GM21528 (cell line): ENCODE data around the gene RNF113B.

Experiments
- ATAC-seq: cut with Tn5 transposase; IDR thresholded peaks from one replicate; pipeline ENCODE4 v1.9.1; 2021; ENCODE audit warnings: mild to moderate bottlenecking, moderate library complexity; ENCODE audit not compliant: unreplicated experiment, low FRiP score

RNF113B gene

DNA sequence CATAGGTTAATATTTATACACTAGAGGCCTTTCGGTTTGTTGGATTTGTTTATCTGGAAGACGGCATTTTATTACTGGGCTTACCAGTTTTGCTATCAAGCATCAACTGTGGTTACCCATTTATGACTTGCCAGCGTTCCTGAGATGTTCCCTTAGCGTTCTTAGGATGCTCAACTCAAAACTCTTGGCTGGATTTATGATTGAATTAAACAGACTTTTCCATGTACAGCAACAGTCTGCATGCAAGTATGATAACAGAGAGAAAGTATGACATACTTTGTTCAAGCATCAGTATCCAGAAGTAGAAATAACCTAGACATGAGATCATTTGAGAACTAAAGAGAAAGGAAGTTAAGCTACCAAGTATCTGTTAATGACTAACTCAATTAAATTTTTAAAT lies 29.9 kb upstream of the RNF113B start:
- ATAC-seq: no peak

DNA sequence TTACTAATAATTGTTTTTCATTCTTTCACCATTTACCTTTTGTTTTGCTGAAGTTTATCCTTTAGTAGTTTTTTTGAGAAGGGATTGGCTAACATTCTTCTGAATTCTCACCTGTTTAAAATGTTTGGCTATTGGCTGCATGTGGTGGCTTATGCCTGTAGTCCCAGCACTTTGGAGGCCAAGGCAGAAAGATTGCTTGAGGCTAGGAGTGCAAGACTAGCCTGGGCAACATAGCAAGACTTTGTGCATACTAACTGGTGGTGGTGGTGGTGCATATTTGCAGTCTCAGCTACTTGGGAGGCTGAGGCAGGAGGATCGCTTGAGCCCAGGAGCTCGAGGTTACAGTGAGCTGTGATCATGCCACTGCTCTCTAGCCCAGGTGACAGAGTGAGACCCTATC lies 27.5 kb upstream of the RNF113B start:
- ATAC-seq: no peak

DNA sequence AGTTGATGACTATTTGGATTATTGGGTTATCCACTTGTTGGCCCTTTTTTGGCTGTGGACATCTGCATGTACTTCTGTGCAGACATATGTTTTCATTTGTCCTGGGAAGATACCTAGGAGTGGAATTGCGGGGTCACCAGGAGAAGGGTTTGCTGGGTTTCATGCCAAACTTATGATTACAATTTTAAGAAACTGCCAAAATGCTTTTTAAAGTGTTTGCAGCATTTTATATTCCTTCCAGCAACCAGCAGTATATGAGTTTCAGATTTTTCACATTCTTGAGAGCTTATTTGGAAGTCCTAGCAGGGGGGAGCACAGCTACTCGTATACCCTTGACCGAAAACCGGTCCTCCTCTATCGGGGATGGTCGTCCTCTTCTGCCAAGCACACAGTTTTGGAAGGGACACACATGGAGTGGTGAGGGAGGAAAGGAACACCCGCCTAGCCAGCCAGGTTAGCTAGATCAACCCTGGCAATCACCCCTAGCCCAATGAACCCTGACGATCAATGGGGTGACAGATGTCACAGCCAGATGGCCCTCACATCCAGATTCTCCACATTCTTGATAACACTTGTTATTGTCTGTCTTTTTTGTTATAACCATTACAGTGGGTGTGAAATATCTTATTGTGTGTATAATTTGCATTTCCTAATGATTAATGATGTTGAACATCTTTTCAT lies 26.7 kb upstream of the RNF113B start:
- no peak for ATAC-seq

DNA sequence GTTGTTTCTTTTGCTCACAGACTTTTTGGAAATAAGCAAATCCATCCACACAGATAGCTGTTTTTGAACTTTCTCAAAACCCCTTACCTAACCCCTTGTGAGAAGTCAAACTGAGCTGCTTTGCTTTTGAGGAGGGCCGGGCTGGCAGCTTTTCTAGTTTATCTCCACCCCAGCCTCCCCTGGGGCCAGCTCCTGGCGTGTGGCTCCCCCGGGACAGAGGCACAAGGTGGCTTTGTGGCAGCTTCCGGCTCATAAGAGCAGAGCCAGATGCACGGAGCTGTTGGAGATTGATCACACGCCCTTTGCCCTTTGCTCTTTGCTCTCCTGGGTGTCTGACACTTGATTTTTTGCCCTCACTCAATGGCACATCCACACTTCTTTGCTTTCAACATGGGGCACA lies 24.9 kb upstream of the RNF113B start:
- ATAC-seq: no peak

DNA sequence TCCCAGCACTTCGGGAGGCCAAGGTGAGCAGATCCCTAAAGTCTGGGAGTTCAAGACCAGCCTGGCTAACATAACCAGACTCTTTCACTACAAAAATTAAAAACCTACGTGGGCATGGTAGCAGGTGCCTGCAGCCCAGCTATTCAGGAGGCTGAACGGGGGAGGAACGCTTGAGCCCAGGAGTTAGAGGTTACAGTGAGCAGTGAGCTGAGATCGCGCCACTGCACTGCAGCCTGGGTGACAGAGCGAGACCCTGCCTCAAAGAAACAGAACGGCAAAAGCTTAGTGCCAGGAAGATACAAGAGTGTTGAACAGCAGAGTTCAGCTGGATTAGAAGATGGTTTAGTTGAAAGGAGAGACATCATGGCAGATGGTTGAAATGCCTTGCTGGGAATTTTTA lies 24.1 kb upstream of the RNF113B start:
- no peak for ATAC-seq

DNA sequence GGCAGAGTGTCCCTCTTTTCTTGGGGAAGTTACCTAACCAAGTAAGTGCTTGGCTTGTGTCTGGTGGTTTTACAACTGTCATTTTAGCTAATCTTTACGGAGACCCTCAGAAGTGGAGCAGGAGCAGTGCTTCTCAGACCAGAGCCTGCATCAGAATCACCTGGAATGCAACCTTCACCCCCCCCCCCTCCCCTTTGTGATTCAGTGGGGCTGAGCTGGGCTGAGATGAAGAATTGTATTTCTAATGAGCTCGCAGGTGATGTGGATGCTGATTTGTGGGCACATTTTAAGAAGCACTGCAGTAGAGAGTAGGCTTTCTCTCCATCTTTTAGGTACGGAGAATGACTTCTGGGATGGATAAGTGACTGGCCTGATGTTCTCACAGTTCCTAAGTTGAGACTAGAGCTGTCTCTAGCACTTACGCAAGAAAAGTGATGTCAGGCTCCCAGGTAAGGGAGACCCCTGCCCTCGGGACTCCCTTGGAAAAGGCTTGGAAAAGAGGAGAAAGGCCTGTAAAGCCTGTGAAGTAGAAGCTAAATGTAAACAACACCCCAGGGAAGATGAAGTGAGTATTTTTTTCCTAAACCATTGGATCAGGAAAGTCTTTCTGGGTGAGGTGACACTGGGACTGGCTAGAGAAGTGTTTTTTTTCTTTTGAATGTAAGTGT lies 23.3 kb upstream of the RNF113B start:
- ATAC-seq: no peak

DNA sequence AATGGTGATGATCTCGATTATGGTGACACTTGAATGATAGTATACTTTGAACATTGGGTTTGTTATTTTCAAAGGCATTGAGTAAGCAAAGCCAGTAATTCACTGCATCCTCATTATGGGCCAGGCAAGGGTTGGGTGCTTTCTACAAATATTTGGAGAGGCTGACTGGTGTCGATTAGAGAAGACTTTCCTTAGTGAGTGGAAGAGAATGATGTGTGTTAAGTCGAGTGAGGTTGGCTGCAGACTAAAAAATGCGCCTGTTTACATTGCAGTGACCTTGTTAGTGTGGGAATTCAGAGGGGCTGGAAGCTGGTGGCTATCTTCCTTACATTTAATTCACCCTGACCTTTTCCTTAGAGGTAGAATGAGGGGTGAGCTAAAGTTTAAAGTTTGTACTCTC lies 22.4 kb upstream of the RNF113B start:
- no peak for ATAC-seq

DNA sequence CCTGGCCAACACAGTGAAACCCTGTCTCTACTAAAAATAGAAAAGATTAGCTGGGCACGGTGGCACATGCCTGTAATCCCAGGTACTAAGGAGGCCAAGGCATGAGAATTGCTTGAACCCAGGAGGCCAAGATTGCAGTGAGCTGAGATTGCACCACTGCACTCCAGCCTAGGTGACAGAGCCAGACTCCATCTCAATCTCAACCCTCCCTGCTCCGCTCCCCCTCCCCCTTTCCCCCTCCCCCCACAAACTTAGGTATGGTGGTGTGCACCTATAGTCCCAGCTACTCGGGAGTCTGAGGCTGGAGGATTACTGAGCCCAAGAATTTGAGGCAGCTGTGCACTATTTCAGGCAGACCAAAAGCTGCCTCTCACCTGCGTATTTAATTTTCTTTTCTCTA lies 21.6 kb upstream of the RNF113B start:
- no peak for ATAC-seq

DNA sequence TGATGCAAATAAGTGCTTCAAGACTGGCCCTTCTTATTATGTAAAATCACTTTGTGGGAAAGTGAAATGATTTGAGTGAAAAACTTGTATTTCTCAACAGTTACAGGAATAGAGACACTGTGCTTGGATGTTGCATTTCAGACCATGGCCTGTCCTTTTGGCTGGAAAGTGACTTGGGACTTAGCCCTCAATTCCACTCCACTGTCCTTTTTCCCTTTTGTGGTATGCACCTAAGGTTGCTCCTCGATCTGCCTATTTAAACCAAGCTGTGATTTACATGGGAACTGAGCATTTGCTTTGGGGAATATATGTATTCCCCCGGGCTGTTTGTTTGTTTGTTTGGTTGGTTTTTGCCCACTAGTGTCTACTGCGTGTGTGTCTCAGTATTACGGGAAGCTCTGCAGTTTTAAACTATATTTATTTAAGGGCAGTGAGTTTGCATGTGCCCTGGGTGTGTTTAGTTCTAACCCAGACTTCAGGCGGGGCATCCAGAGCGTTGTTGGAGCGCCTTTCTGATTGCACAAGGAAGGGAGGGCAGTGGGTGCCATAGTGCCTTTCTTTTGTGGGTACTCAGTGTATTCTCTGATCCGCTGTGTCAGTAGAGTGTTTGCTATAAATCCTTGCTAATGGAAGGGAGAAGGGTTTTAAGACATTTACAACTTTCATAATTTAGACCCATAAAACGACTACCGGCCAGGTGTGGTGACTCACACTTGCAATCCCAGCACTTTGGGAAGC lies 18.2 kb upstream of the RNF113B start:
- no peak for ATAC-seq

DNA sequence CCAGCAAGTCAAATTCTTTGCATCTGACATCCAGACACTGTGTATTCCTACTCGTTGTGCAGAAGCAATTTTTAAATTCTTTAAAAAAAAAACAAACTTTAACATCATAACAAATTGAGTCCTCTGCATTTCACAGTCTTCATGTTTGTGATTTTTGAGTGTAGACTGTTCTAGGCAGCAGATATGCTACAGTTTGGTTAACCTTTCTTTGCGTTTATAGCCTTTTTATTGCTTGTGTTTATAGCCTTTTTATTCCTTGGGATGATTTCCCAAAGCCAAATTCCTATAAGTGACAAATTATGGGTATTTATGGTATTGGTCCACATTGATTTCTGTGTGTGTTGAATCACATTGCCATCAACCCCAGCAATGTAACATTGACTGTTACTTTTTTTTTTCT lies 14.9 kb upstream of the RNF113B start:
- no peak for ATAC-seq

DNA sequence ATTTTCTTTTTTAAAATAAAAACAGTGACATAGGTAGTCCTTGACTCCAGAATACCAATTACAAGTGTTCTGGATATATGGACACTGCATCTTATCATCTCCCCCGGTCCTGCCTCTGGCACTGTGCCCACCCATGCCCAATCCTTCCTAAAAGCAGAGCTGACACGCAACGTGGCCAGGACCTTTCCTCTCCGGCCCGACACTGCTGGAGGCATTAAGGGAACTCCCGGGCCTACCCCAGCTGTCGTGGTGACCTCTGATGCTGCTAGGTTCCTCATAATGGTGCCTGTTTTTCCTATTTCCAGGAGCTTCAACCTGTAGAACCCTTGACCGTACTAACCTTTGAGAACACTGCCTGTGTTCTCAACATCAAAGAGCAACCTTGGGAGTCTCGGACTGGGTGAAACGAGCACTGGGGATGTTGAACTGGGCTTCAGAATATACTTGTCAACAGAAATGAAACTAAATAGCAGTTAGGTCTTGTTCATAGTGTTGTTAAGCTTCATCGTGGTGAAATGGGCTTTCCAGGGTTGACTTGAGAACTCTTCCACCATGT lies 13.9 kb upstream of the RNF113B start:
- no peak for ATAC-seq

DNA sequence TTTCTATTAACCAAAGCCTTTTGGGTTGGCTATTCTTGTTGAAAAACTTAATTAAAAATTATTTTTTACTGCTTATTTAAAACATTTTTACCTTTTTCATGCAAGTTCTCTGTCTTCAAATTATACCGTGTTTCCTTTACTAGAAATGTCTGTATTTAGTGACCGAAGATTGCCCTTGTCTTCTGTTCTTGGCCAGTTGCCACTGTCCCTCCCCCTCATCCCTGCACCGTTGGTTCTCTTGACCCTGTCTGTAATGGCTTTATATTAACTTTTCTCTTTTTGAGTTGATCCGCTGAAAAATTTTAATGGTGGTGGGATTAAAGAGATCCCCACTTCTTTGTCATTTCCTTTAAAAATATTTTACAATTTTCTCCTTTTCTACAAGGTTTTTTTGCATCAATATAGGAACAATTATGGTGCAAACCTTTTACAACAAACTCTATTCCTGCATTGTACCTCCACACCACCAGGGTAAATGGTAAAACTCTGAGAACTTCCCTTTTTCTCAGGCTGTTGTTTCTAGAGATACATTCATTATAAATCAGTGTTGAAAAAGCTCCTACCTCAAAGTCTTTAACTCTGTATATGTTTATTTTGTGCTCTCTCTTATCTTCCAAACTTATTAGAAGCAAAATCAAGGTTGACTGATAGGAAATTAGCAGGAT lies 12.9 kb upstream of the RNF113B start:
- ATAC-seq: no peak

DNA sequence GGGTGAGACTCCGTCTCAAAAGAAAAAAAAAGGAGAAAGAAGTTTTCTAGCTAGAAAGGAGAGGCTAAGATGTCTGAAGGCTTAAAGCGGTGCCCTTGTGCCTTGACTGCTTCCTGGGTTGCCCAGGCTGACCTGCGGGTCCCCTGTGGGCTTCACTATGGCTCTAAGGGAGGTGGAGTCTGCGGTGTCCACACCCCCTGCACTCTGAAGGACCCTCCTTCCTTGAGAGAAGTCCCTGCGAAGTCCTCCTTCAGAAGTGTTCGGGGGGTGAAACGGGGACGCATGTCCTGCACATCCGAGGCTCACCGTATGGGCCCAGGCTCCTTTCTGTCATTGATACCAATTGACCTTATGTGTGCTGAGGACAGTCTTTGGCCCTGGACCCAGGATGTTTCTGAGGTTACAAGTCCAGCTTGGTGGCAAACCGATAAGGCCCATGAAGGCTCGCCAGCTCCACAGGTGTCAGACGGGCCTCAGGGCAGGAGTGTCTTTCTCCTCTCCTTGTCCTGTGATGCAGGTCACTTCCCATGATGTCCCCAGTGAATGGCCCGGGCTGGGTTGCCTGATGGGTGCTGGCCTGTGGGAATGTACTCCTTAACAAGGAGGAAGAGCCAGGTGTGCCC lies 11.6 kb upstream of the RNF113B start:
- no peak for ATAC-seq

DNA sequence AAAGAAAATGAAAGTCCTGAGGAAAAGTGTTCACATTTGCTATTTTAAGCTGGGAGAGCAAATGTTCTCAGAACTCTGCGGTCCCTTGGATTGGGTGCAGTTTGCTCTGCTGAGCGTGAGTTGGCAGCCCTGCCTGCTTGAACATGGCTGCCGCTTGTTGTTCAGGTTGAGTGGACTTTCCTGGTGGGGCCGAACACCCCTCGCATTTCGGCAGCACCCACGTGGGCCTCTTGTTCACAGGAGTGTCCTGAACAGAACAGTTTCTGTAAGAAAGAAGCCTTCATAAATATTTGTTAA lies 10.8 kb upstream of the RNF113B start:
- no peak for ATAC-seq

DNA sequence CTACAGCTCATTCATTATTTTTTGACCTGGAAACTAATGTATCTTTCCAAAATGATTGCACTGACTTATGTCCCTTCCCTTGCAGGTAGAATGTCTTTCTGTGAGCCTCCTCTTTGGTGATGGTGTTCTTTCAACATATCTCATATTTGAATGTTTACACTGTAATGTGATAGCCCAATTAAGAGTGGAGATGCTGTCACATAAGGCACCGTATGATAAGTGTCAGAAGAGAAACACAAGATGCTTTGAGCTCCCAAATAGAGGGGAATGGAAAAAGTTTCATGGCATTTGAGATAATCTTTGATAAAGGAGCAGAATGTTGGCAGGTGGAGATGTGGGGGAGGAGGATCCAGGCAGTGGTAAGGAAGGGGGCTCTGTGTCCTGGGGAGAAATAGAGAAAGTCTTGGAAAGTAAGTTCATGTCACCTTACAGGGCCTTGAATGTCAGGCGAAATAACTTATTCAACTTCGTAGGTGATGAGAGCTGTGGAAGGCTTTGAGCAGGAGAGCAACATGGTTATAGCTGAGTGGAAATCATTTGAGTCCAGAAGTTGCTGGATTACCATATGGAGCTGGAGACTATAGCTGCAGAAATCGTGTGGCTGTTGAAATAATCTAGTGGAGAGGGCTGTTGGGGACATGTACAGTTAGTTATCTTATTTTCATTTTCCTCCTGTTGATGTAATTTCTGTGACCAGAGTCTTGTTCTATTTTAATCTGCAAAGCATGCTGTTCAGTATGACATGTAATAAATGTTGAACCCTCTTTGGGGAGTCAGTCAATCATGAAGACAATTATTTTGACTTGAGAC lies 10.3 kb upstream of the RNF113B start:
- ATAC-seq: no peak

DNA sequence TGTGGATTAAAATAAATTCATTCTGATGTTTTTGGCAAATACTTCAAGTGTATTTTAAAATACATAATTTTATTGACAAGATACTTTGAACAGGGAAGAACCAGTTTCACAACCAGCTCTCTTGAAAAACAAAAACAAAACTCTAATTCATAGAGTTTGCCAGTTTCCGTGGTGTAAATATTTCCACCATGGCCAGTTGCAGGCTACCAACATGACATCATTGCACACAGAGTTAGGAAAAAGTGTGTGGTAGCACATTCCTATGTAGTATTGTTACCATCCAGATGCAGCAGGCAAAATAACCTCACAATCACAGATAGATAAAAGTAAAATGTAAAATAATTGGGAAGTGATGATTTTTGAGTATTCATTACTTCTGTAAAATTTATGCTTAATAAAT lies 7.7 kb upstream of the RNF113B start:
- no peak for ATAC-seq

DNA sequence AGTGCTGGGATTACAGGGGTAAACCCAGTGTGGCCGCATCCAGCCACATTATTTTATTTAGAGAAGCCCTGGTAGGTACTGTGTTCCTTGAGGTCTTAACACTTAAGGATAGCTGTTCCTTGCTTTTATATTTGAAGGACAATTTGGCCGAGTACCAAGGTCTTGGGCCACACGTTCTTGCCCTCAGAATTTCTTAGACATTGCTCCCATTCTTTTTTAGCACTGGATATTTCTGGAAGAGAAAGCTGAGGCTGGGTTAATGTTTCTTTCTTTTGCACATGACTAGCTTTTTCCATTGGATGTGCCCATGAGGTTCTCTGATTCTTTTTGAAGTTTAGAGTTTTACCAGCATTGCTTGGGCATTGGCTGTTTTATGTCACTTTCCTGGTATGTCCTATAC lies 5.5 kb upstream of the RNF113B start:
- ATAC-seq: no peak

DNA sequence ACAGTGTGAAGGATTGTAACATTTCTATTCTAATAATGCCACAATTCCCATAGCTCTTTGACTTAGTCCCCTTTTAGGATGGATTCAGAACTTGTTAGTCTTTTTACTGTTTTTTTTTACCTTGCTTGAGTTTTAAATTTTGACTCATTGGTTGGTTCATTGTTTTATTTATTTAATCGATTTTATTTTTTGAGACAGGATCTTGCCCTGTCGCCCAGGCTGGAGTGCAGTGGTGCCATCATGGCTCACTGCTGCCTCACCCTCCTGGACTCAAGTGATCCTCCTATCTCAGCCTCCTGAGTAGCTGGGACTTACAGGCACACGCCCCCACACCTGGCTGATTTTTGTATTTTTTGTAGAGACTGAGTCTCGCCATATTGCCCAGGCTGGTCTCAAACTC lies 5.1 kb upstream of the RNF113B start:
- ATAC-seq: no peak

DNA sequence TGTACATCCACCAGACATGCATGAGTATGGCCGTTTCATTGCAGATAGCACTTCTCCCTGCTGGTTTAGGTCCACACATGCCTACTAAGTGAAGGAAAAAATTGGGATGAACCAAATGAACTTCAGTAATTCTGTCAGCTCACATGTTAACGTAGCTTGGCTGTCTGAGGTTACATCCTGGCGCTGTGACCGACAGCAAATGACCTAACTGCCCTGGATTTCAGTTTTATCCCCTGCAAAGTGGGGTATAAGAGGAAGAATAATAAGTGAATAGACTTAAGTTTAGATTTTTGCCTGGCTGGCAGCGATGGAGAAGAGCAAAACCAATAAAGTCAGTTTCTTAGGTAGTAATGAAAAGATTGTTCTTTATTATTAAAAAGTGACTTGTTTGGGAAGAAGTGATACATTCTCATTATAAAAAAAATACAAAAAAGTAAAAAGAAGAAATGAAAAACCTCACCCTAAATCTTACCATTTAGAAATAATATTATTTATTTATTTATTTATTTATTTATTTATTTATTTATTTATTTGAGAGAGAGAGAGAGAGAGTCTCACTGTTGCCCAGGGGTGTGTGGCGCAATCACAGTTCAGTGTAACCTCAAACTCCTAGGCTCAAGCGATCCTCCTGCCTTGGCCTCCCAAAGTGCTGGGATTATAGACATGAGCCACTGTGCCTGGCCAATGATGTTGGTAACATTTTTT lies 4.2 kb upstream of the RNF113B start:
- ATAC-seq: no peak
